Mesothelial cell of epicardium (in vitro differentiated cells): ENCODE results near the gene ENOX2. TPM values are rescaled to one million over a fixed set of nuclear protein-coding genes. Genes with fewer than 3 reads are reported as not detected.

ENCODE experiments used
- DNase-seq, 2 experiments: peaks; one replicate each; pipeline ENCODE4 v3.0.0; 2021; ENCODE audit warnings: low spot score in 2 of 2; ENCODE audit not compliant: unreplicated experiment in 2 of 2
- H3K27ac Mint-ChIP-seq: 2 replicates; pipeline ENCODE4 v1.8.0; 2021; ENCODE audit warnings: mixed read lengths
- H3K27me3 Mint-ChIP-seq: 2 replicates; pipeline ENCODE4 v1.8.0; 2021; ENCODE audit warnings: low read depth, mixed read lengths
- H3K36me3 Mint-ChIP-seq: 2 replicates; pipeline ENCODE4 v1.8.0; 2021; ENCODE audit warnings: mixed read lengths
- H3K4me1 Mint-ChIP-seq: 2 replicates; pipeline ENCODE4 v1.8.0; 2021; ENCODE audit warnings: mixed read lengths
- H3K4me3 Mint-ChIP-seq: 2 replicates; pipeline ENCODE4 v1.8.0; 2021; ENCODE audit warnings: mild to moderate bottlenecking, moderate library complexity, mixed read lengths
- H3K9me3 Mint-ChIP-seq: 2 replicates; pipeline ENCODE4 v1.8.0; 2021; ENCODE audit warnings: mixed read lengths
- CTCF ChIP-seq: fragments of 200-600 bp; sonication (generic); IDR thresholded peaks from one replicate; pipeline ENCODE4 v1.5.0; 2021; ENCODE audit warnings: antibody characterized with exemption; ENCODE audit not compliant: unreplicated experiment
- total RNA-seq: library from RNA; stranded (reverse); gene quantifications from 3 replicates; pipeline ENCODE4 v1.2.1, GENCODE V29; 2021

The ENOX2 gene
- total RNA-seq, 1 donor from 2014 or later = 13.0 TPM

GRCh38 chrX:130772776-130773143 is 130.2 kb downstream of the ENOX2 start:
- Mint-ChIP-seq H3K36me3 (no peaks in the 10 kb centered on the region), H3K27ac (no peak overlapping the region), H3K27me3 (no peaks in the 10 kb centered on the region), H3K4me3 (no peak overlapping the region), H3K9me3 (no peaks in the 10 kb centered on the region), H3K4me1 (no peaks in the 10 kb centered on the region)
- TF ChIP-seq CTCF = no peak
- no peak for DNase-seq

DNA sequence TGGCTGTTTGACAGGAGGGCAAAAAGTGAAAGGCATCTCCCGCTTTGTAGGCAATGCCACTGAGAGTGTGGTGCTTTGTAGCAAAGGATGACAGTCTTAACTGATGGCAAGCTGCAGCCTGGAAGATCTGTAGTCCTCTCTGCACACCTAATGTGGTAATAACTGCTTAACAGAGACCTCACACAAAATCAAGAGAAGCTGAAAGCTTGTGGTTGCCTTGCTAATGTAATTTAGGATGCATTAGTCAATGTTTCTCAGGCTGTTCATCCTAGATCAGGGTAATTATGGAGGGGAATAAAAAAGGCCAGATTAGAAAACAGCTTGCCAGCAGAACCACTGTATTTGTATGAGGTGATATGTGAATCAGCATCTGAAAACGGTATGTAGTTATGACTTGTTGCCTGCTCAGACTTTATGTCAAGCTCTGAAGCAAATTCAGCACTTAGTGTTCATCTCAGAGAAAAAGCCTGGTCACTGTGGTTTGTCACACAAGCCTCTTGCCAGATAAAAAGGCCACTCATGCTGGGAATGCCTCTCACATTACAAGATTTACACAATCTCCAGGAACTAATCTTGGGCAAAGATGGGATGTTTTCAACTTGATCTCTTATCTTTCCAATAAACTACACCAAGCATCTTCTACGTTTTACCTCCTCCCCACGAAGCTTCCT is 130.8 kb downstream of the ENOX2 start:
- H3K4me1 Mint-ChIP-seq = no peaks in the 10 kb centered on the region
- no peak overlapping the region for H3K4me3 Mint-ChIP-seq
- no peak for DNase-seq
- H3K27ac Mint-ChIP-seq = no peak overlapping the region
- no peaks in the 10 kb centered on the region for H3K9me3 Mint-ChIP-seq
- H3K36me3 Mint-ChIP-seq = no peaks in the 10 kb centered on the region
- TF ChIP-seq CTCF = no peak
- H3K27me3 Mint-ChIP-seq = no peaks in the 10 kb centered on the region

GRCh38 chrX:130771648-130772047 is 131.4 kb downstream of the ENOX2 start:
- H3K36me3 Mint-ChIP-seq = no peaks in the 10 kb centered on the region
- no peaks in the 10 kb centered on the region for H3K9me3 Mint-ChIP-seq
- no peak for DNase-seq
- H3K27ac Mint-ChIP-seq = no peak overlapping the region
- H3K27me3 Mint-ChIP-seq = no peaks in the 10 kb centered on the region
- no peaks in the 10 kb centered on the region for H3K4me1 Mint-ChIP-seq
- no peak overlapping the region for H3K4me3 Mint-ChIP-seq
- no peak for TF ChIP-seq CTCF

DNA sequence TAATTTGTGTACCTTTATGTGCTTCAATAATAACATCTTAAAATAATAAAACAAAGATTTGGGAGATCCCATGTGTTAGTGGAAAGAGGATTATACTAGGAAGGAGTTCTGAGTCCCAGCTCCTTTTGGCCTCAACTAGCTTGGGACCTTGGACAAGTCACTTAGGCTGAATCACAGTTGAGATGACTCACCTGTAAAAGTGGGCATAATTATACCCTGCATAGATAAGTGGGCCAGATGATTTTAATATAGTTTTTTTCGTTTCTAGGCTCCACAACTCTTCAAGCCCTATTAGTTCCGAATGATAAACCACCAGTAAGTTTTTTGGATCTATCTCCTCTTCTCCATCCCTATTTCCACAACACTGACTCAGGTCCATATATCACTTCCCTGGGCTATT is 131.8 kb downstream of the ENOX2 start:
- no peak for TF ChIP-seq CTCF
- no peak overlapping the region for H3K27ac Mint-ChIP-seq
- H3K4me3 Mint-ChIP-seq = no peak overlapping the region
- no peak for DNase-seq
- no peaks in the 10 kb centered on the region for H3K27me3 Mint-ChIP-seq
- no peaks in the 10 kb centered on the region for H3K4me1 Mint-ChIP-seq
- H3K36me3 Mint-ChIP-seq = no peaks in the 10 kb centered on the region
- H3K9me3 Mint-ChIP-seq = no peaks in the 10 kb centered on the region

DNA sequence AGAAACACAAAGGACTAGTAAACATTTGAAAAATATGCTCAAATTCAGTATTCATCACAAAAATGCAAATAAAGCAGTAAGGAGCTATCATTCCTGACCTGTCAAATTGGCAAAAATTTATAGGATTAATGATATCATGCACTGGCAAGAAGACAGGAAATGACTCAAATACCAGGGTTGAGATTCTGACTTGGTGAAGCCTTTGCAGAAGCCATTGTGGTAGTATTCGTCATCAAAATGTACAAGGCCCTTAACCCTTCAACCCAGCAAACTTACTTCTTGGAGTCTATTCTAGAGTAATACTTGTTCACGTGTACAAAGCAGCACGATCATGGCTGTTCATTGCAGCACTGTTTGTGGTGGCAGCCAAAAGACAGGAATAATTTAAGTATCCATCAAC is 132.4 kb downstream of the ENOX2 start:
- Mint-ChIP-seq H3K36me3 (no peaks in the 10 kb centered on the region), H3K4me1 (no peaks in the 10 kb centered on the region), H3K9me3 (no peaks in the 10 kb centered on the region), H3K27ac (no peak overlapping the region), H3K4me3 (no peak overlapping the region), H3K27me3 (no peaks in the 10 kb centered on the region)
- no peak for DNase-seq
- TF ChIP-seq CTCF = no peak

DNA sequence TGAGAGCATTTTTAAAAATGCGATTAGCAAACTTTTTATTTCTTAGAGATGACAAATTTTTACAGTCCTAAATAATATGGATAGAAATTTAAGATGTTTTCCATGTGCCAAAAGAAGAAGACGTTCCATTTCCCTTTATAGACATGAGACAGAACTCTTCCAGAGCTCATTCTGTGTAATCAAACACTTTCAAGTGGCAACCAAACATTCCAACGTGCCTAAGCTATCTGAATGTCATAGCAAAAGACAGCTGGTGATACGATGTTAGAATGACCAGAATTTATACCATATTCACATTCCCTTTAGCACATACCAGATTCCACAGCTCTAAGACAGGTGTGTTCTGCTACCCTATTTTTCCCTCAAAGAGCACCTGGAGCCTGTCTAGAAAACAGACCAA is 133.2 kb downstream of the ENOX2 start:
- Mint-ChIP-seq H3K4me3 (no peak overlapping the region), H3K4me1 (no peaks in the 10 kb centered on the region), H3K9me3 (no peaks in the 10 kb centered on the region), H3K27ac (no peak overlapping the region), H3K36me3 (no peaks in the 10 kb centered on the region), H3K27me3 (no peaks in the 10 kb centered on the region)
- no peak for DNase-seq
- no peak for TF ChIP-seq CTCF
